IPS-15b (cell line): ENCODE data around the gene TRPM3.

Source experiments
- H3K27me3 ChIP-seq: one replicate; pipeline ENCODE4 v1.6.1; 2013; ENCODE audit warnings: low read length; ENCODE audit not compliant: control insufficient read depth, insufficient read depth
- H3K36me3 ChIP-seq: one replicate; pipeline ENCODE4 v1.6.1; 2013; ENCODE audit warnings: low read length; ENCODE audit not compliant: control insufficient read depth, insufficient read depth
- H3K4me1 ChIP-seq: one replicate; pipeline ENCODE4 v1.6.1; 2013; ENCODE audit warnings: mild to moderate bottlenecking, low read length; ENCODE audit not compliant: control insufficient read depth, insufficient read depth
- H3K4me3 ChIP-seq: one replicate; pipeline ENCODE4 v1.5.1; 2013; ENCODE audit warnings: low read depth, low read length
- H3K9ac ChIP-seq: one replicate; pipeline ENCODE4 v1.6.1; 2013; ENCODE audit warnings: low read depth, mild to moderate bottlenecking, low read length
- H3K9me3 ChIP-seq: one replicate; pipeline ENCODE4 v1.6.1; 2013; ENCODE audit warnings: mild to moderate bottlenecking, low read length; ENCODE audit not compliant: control insufficient read depth, insufficient read depth

Gene TRPM3

DNA sequence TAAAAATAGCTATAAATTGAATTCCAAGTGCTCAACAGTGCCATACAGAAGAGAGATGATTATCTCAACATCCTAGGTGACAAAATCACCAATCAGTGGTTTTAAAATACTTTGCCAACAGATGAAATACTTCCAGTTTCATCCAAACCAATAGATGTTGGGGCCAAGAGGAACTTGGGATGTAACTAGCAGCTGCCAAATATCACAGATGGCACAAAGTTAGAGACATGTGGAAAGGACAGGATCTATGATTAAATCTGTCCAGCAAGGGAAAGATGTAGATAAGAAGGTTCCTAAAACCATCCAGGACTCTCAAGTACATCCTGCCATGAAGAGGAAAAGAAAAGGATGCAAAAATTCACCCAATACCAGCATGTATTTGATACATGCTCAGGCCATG lies 23.8 kb downstream of the TRPM3 start:
- Histone ChIP-seq H3K27me3 (no peaks in the 10 kb centered on the region), H3K4me3 (no peak overlapping the region), H3K9me3 (no peaks in the 10 kb centered on the region), H3K4me1 (no peaks in the 10 kb centered on the region), H3K9ac (no peak overlapping the region), H3K36me3 (no peaks in the 10 kb centered on the region)

DNA sequence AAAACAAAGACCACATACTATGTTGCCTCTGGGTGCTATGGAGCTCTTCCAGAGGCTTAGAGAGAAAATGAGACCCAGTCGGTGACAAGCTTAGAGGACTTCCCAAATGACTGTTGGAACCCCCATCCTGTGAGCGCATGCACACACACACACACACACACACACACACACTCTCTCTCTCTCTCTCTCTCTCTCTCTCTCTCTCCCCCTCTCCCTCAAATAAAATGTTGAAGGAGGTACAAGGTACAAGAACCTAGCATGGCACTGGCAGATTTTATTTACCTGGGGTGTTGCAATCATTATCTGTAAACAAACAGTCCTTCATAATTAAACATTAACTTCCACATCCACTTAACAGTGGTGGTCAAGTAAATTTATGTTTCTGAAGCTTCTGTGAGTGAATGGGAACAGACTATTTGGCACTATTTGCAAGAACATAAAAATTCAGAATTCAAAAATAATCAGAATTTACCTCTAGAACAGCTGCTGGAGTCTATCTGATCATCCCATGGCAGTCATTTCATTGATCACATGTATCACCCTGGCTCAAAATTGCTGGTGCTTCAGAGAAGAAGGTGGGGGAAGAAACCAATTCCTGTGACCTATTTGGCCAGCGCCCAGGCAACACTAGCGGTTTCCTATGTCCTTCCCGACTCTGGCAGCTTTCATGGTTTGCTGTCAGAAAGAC lies 24.9 kb downstream of the TRPM3 start:
- Histone ChIP-seq H3K4me1 (no peaks in the 10 kb centered on the region), H3K36me3 (no peaks in the 10 kb centered on the region), H3K9me3 (no peaks in the 10 kb centered on the region), H3K4me3 (no peak overlapping the region), H3K27me3 (no peaks in the 10 kb centered on the region), H3K9ac (no peak overlapping the region)

DNA sequence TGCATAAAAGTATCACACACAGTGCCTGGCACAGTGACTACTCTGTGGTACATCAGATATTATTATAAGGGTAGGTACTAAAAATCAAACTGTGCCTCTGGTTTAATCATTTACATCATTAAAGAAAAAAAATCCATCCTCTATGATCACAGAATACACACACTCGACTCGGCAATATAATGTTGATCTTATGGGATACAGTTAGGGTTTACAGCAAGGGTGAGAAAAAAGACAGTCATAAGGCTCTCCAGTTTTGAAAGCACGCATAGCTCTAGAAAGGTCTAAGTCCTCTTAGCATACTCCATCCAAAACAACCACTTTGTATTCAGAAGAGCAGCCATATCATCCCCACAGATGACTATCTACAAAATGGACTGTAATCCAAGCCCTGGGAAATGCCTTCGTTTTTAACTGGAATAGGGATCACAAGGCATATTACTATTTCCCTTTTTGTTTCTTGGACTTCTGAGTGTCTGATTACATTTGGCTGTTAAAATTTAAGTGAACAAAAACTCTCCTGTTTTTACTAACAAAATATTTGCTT lies 26.6 kb downstream of the TRPM3 start:
- H3K4me1 ChIP-seq: no peaks in the 10 kb centered on the region
- no peak overlapping the region for H3K9ac ChIP-seq

DNA sequence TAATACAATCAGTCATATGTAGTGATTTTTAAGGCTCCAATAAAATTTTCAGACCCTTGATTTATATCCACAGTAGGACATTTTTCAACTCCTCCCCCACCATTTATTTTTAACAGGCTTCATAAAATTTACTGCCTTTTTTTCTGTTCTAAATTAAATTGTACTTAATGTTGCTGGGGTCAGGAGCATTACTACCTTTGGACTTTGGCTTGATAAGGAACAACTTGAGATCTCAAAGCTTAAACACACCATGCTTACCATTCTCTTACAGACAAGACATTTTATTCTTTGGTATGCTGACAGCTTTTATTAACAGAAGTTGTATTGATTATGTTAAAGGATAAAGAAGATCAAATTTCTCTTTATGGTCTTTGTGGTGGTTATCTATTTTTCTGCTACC lies 30.5 kb downstream of the TRPM3 start:
- H3K36me3 ChIP-seq: no peaks in the 10 kb centered on the region
- H3K4me3 ChIP-seq: no peak overlapping the region
- H3K9me3 ChIP-seq: no peaks in the 10 kb centered on the region
- no peaks in the 10 kb centered on the region for H3K4me1 ChIP-seq
- H3K9ac ChIP-seq: no peak overlapping the region
- no peaks in the 10 kb centered on the region for H3K27me3 ChIP-seq

More for the DNA sequence above, 26.6 kb downstream of the TRPM3 start:
- Histone ChIP-seq H3K27me3 (no peaks in the 10 kb centered on the region), H3K9me3 (no peaks in the 10 kb centered on the region), H3K36me3 (no peaks in the 10 kb centered on the region), H3K4me3 (no peak overlapping the region)

DNA sequence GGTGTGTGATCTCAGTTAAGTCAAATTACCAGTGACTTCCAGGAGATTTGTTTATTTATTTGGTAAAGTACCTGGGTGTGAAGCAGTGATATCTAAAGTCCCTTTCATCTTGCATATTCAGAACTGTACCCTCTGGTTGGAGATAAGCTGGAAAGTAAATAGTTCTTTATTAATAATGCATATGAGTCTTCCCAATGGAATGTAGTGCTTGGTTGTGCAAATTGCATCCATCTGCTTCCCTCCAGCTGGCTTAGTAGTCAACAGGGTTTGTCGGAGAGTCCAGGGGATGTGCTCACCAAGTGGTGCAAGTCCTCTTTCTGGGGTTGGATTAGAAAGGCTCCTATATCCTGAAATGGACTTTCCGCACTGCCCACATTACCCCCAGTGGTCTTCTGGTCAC lies 42.0 kb downstream of the TRPM3 start:
- Histone ChIP-seq H3K4me3 (no peak overlapping the region), H3K36me3 (no peaks in the 10 kb centered on the region), H3K9me3 (no peaks in the 10 kb centered on the region), H3K27me3 (no peaks in the 10 kb centered on the region), H3K9ac (no peak overlapping the region), H3K4me1 (peaks cover 12% of the 10 kb centered on the region)

DNA sequence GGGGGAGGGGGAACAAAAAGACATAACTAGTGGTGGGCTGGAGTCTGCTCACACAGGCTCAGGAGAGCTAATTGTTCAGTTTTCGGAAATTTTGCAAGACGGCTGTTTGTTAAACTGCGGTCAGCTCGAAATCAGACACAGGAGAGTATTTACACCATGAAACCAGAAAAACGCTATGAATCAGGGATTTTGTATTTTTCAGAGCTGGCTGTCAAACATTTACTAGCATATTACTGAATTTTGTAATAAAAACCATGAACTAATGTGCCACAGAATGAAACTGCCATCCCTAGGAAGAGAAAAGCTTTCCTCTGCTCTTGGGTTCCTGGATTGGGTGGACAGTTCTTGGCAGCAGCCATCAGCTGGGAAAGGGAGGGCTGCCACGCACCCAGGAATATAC lies 45.3 kb downstream of the TRPM3 start:
- Histone ChIP-seq H3K9me3 (no peaks in the 10 kb centered on the region), H3K4me3 (no peak overlapping the region), H3K27me3 (no peaks in the 10 kb centered on the region), H3K36me3 (no peaks in the 10 kb centered on the region), H3K4me1 (peaks cover 12% of the 10 kb centered on the region), H3K9ac (peak overlapping the region; percentile 6)

DNA sequence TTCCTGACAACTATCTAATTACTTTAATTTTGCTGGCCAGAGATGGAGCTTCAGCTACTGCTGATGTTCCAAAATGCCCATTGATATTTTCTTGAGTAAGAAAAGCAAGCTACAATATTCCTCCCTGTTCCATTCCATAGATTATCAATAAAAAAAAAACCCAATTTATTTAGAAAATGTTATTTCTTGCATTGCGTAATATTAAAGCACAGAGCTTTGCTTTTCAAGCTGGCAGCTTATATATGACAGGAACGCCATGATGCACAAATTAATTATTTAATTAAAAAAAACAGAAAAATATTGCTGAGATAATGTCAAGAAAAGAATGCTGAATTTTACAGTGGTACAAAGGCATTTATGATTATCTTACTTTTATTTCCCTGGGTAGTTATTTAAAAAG lies 47.9 kb downstream of the TRPM3 start:
- Histone ChIP-seq H3K9me3 (no peaks in the 10 kb centered on the region), H3K4me1 (peaks cover 3% of the 10 kb centered on the region), H3K27me3 (no peaks in the 10 kb centered on the region), H3K4me3 (no peak overlapping the region), H3K9ac (no peak overlapping the region), H3K36me3 (no peaks in the 10 kb centered on the region)

DNA sequence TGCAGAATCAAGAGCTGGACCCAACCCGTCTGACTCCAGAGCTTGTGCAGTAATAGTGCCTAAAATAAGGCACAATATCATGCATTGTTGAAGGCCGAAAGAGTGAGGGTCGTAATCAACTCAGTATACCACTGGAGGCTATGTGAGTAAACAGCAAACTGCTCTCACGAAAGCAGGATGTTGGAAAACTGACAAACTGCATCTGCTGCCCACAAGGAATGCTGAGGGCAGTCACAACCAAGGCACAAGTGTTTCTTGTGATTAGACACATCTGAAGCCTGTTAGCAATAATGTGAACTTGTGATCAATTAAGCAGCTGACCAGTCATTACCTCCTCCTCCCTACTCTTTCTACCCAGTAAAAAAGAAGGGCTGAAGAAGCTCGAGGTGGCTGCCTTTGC lies 48.8 kb downstream of the TRPM3 start:
- Histone ChIP-seq H3K9me3 (no peaks in the 10 kb centered on the region), H3K36me3 (no peaks in the 10 kb centered on the region), H3K4me1 (peaks cover 3% of the 10 kb centered on the region), H3K27me3 (no peaks in the 10 kb centered on the region), H3K9ac (no peak overlapping the region), H3K4me3 (no peak overlapping the region)

DNA sequence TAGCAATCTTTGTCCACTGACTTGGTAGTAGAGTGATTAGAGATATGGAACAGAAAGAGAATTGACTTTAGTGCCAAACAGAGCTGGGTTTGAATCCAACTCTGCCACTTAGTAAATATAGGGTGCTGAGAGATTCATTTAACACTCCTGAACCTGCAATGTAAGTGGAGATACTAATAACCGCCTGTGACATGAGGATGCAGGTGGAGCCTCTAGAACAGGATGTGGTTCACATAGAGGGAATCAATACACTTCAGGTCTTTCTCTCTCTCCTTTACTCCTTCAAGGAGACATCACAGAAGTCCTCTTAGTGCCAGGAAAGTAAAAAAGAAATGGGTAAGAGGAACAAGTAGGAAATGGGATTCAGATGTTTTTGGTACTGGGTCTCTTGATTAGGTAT lies 49.8 kb downstream of the TRPM3 start:
- H3K27me3 ChIP-seq: no peaks in the 10 kb centered on the region
- no peak overlapping the region for H3K4me3 ChIP-seq
- no peaks in the 10 kb centered on the region for H3K9me3 ChIP-seq
- H3K36me3 ChIP-seq: no peaks in the 10 kb centered on the region
- H3K9ac ChIP-seq: no peak overlapping the region
- peaks cover 3% of the 10 kb centered on the region for H3K4me1 ChIP-seq

DNA sequence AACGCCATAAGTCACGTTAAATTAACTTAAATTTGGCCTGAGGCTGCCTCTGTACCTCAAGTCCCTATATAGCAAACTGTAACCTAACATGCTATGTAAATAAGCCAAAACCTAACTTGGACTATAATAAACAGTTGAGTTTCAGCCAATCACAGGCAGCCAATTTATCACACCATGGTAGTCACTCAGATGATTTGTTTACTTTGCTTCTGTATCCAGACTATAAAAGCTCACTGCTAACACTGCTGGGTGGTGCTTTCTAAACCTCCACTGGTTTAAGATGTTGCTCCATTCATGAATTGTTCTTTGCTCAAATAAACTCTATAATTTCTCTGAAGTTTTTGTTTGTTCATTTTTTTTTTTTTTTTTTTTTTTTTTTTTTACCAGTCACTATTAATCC lies 62.8 kb downstream of the TRPM3 start:
- H3K36me3 ChIP-seq: no peaks in the 10 kb centered on the region
- H3K9ac ChIP-seq: no peak overlapping the region
- no peak overlapping the region for H3K4me3 ChIP-seq
- H3K4me1 ChIP-seq: no peaks in the 10 kb centered on the region
- H3K27me3 ChIP-seq: no peaks in the 10 kb centered on the region
- no peaks in the 10 kb centered on the region for H3K9me3 ChIP-seq

DNA sequence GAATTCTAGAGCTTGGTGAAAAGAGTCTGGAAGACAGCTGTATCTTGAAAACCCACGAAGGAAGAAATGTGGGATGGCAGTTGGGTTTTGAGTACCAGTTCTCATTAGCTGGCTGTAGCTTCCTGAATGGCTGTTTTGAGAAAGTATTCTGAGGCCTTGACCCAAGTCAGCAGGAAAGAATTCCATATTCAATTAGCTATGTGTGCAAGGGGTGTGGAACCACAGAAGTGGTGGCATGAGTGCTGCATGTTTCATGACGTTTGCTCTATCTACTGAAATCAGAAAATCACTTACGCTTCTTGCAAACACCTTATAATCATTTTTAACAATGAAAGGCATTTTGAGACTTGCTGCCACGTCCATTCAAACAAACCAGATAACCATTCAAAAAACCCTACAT lies 69.1 kb downstream of the TRPM3 start:
- Histone ChIP-seq H3K4me3 (no peak overlapping the region), H3K4me1 (no peaks in the 10 kb centered on the region), H3K27me3 (no peaks in the 10 kb centered on the region), H3K9me3 (no peaks in the 10 kb centered on the region), H3K36me3 (no peaks in the 10 kb centered on the region), H3K9ac (no peak overlapping the region)

DNA sequence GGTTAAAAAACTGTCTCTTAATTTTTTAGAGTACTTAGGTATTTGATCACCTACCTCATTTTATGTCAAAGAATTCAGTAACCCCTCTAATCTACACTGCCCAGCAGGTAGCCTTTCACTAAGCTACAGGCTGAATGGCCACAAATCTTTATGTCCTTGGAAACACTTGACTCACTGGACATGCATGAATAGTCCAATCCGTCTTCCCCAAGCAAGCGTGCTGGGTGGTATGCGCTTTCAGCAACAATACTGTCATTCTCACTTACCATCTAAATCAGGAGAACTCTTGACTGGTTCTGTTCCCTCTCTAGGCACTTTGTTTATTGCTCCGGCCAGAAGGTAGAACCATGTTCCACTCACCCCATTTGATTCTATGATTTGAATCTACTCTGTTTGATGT lies 73.1 kb downstream of the TRPM3 start:
- H3K36me3 ChIP-seq: no peaks in the 10 kb centered on the region
- no peak overlapping the region for H3K4me3 ChIP-seq
- H3K4me1 ChIP-seq: no peaks in the 10 kb centered on the region

More for the DNA sequence above, 73.1 kb downstream of the TRPM3 start:
- no peak overlapping the region for H3K9ac ChIP-seq
- H3K27me3 ChIP-seq: no peaks in the 10 kb centered on the region
- H3K9me3 ChIP-seq: no peaks in the 10 kb centered on the region
